IMR-90 (cell line): ENCODE data around the gene DMAC2L. TPM values are rescaled to one million over a fixed set of nuclear protein-coding genes. Genes with fewer than 3 reads are reported as not detected.

Experiments used
- ATAC-seq: fragments of 200-7000 bp; cut with Tn5 transposase; 2 replicates; pipeline ENCODE4 v1.9.1; 2020; ENCODE audit warnings: low read depth, mild to moderate bottlenecking, moderate library complexity
- BruUV-seq: library from RNA; stranded (reverse); fragments of 400-500 nt; replicated peaks from 2 replicates; lab custom pipeline; 2021; lab: Mats Ljungman, UMichigan
- CTCF ChIA-PET: fragments of 300-600 bp; formaldehyde crosslinking; extraction: SDS; loops from one replicate; lab custom pipeline; 2021; ENCODE audit warnings: antibody characterized with exemption; lab: Yijun Ruan, JAX
- POLR2A ChIA-PET: fragments of 300-600 bp; sonication (Branson Sonifier 250); formaldehyde crosslinking; loops from one replicate; lab custom pipeline; 2022; ENCODE audit warnings: antibody characterized with exemption; ENCODE audit not compliant: unreplicated experiment; lab: Charles Lee
- DNase-seq: peaks from one replicate; pipeline ENCODE4 v3.0.0; 2013
- H2AFZ ChIP-seq: replicated peaks from 2 replicates; pipeline ENCODE3; 2013; ENCODE audit warnings: low read length, mild to moderate bottlenecking; ENCODE audit not compliant: poor library complexity
- H2AK5ac ChIP-seq: 2 replicates; pipeline ENCODE4 v1.6.1; 2013; ENCODE audit warnings: low read depth, low read length, inconsistent platforms
- H2AK9ac ChIP-seq: replicated peaks from 2 replicates; pipeline ENCODE3; 2013; ENCODE audit warnings: mild to moderate bottlenecking, low read depth, low read length, moderate library complexity; ENCODE audit not compliant: poor library complexity
- H2BK120ac ChIP-seq: 2 replicates; pipeline ENCODE4 v1.6.1; 2013; ENCODE audit warnings: low read depth, low read length, inconsistent platforms
- H2BK15ac ChIP-seq: 3 replicates; pipeline ENCODE4 v1.6.1; 2013; ENCODE audit warnings: low read depth, low read length, inconsistent platforms
- H2BK20ac ChIP-seq: 2 replicates; pipeline ENCODE4 v1.6.1; 2013; ENCODE audit warnings: low read depth, mild to moderate bottlenecking, inconsistent platforms, low read length, moderate library complexity
- H2BK5ac ChIP-seq: 2 replicates; pipeline ENCODE4 v1.6.1; 2013; ENCODE audit warnings: mild to moderate bottlenecking, low read depth, low read length, inconsistent platforms; ENCODE audit not compliant: poor library complexity, severe bottlenecking
- H3K14ac ChIP-seq: replicated peaks from 2 replicates; pipeline ENCODE4 v1.6.1; 2013; ENCODE audit warnings: low read depth, low read length, inconsistent platforms
- H3K18ac ChIP-seq: 2 replicates; pipeline ENCODE4 v1.6.1; 2013; ENCODE audit warnings: low read depth, low read length, control low read depth
- H3K23ac ChIP-seq: 2 replicates; pipeline ENCODE4 v1.6.1; 2013; ENCODE audit warnings: low read depth, low read length, inconsistent platforms
- H3K27ac ChIP-seq: 2 replicates; pipeline ENCODE4 v1.5.1; 2013; ENCODE audit warnings: mild to moderate bottlenecking, control low read depth, low read length; ENCODE audit not compliant: insufficient read depth
- H3K27me3 ChIP-seq: 2 replicates; pipeline ENCODE4 v1.6.1; 2013; ENCODE audit warnings: low read length; ENCODE audit not compliant: control insufficient read depth, insufficient read depth
- H3K36me3 ChIP-seq: 2 replicates; pipeline ENCODE4 v1.6.1; 2013; ENCODE audit warnings: low read length, mixed read lengths; ENCODE audit not compliant: control insufficient read depth, insufficient read depth
- H3K4ac ChIP-seq: 2 replicates; pipeline ENCODE4 v1.6.1; 2013; ENCODE audit warnings: low read depth, low read length, inconsistent platforms
- H3K4me1 ChIP-seq: 2 replicates; pipeline ENCODE4 v1.6.1; 2013; ENCODE audit warnings: low read length, mixed read lengths; ENCODE audit not compliant: control insufficient read depth, insufficient read depth
- H3K4me2 ChIP-seq: 2 replicates; pipeline ENCODE4 v1.6.1; 2013; ENCODE audit warnings: low read depth, mild to moderate bottlenecking, control low read depth, low read length, moderate library complexity
- H3K4me3 ChIP-seq: 2 replicates; pipeline ENCODE4 v1.5.1; 2013; ENCODE audit warnings: low read depth, mild to moderate bottlenecking, control low read depth, low read length, moderate library complexity; ENCODE audit not compliant: insufficient read depth
- H3K56ac ChIP-seq: 2 replicates; pipeline ENCODE4 v1.6.1; 2013; ENCODE audit warnings: low read length, inconsistent platforms; ENCODE audit not compliant: insufficient read depth; ENCODE audit errors: extremely low read depth
- H3K79me1 ChIP-seq, 2 experiments: 2 replicates each; pipeline ENCODE4 v1.6.1; 2013; ENCODE audit warnings: low read length in 2 of 2, inconsistent platforms in 1 of 2, low read depth in 1 of 2
- H3K9ac ChIP-seq: 2 replicates; pipeline ENCODE4 v1.6.1; 2013; ENCODE audit warnings: low read depth, low read length, control low read depth
- H3K9me1 ChIP-seq: 2 replicates; pipeline ENCODE4 v1.6.1; 2013; ENCODE audit warnings: low read length, inconsistent platforms; ENCODE audit not compliant: insufficient read depth
- H3K9me3 ChIP-seq: 2 replicates; pipeline ENCODE4 v1.6.1; 2013; ENCODE audit warnings: low read length; ENCODE audit not compliant: control insufficient read depth, insufficient read depth
- H4K20me1 ChIP-seq: 2 replicates; pipeline ENCODE4 v1.6.1; 2013; ENCODE audit warnings: low read length, inconsistent platforms; ENCODE audit not compliant: insufficient read depth
- H4K5ac ChIP-seq: 2 replicates; pipeline ENCODE4 v1.6.1; 2013; ENCODE audit warnings: mild to moderate bottlenecking, low read depth, low read length, control low read depth
- H4K8ac ChIP-seq, 2 experiments: 2 replicates each; pipeline ENCODE4 v1.6.1; 2013; ENCODE audit warnings: low read depth in 2 of 2, low read length in 2 of 2, control low read depth in 1 of 2, inconsistent platforms in 1 of 2
- H4K91ac ChIP-seq: 2 replicates; pipeline ENCODE4 v1.6.1; 2013; ENCODE audit warnings: low read depth, low read length, inconsistent platforms; ENCODE audit not compliant: insufficient read depth
- BHLHE40 ChIP-seq: fragments of 150-350 bp; IDR thresholded peaks from 2 replicates; pipeline ENCODE4 v1.6.1; 2016; ENCODE audit warnings: mild to moderate bottlenecking, low read depth, low read length
- CEBPB ChIP-seq: IDR thresholded peaks from 2 replicates; pipeline ENCODE4 v1.6.1; 2012; ENCODE audit warnings: low read depth, low read length, improper control_type of control experiment
- CHD1 ChIP-seq: IDR thresholded peaks from 2 replicates; pipeline ENCODE4 v1.6.1; 2012; ENCODE audit warnings: low read depth, low read length, improper control_type of control experiment
- CTCF ChIP-seq: conservative IDR thresholded peaks from 2 replicates; pipeline ENCODE4 v1.5.1; 2012; ENCODE audit warnings: mild to moderate bottlenecking, low read depth, low read length, improper control_type of control experiment
- ELK1 ChIP-seq: fragments of 150-350 bp; IDR thresholded peaks from 2 replicates; pipeline ENCODE4 v1.6.1; 2016; ENCODE audit warnings: low read depth, mild to moderate bottlenecking, low read length, moderate library complexity, borderline replicate concordance
- FOS ChIP-seq: fragments of 150-350 bp; IDR thresholded peaks from 2 replicates; pipeline ENCODE4 v1.6.1; 2016; ENCODE audit warnings: low read depth, low read length
- MAFK ChIP-seq: IDR thresholded peaks from 2 replicates; pipeline ENCODE4 v1.6.1; 2012; ENCODE audit warnings: low read depth, low read length, improper control_type of control experiment
- MXI1 ChIP-seq: IDR thresholded peaks from 2 replicates; pipeline ENCODE4 v1.6.1; 2012; ENCODE audit warnings: low read depth, mild to moderate bottlenecking, low read length, moderate library complexity, borderline replicate concordance
- NFE2L2 ChIP-seq: fragments of 150-350 bp; IDR thresholded peaks from 2 replicates; pipeline ENCODE4 v1.6.1; 2016; ENCODE audit warnings: low read depth, mild to moderate bottlenecking, low read length
- POLR2A ChIP-seq: IDR thresholded peaks from 2 replicates; pipeline ENCODE4 v1.6.1; 2012; ENCODE audit warnings: mild to moderate bottlenecking, low read depth, low read length
- RCOR1 ChIP-seq: IDR thresholded peaks from 2 replicates; pipeline ENCODE4 v1.6.1; 2012; ENCODE audit warnings: mild to moderate bottlenecking, low read length, improper control_type of control experiment; ENCODE audit not compliant: insufficient replicate concordance
- RFX5 ChIP-seq: IDR thresholded peaks from 2 replicates; pipeline ENCODE4 v1.8.0; 2012; ENCODE audit warnings: low read depth, mild to moderate bottlenecking, low read length, moderate library complexity
- SMC3 ChIP-seq: fragments of 150-350 bp; IDR thresholded peaks from 2 replicates; pipeline ENCODE4 v1.6.1; 2016; ENCODE audit warnings: low read depth, mild to moderate bottlenecking, antibody characterized with exemption, low read length, moderate library complexity
- USF2 ChIP-seq: fragments of 150-350 bp; IDR thresholded peaks from 2 replicates; pipeline ENCODE4 v1.6.1; 2017; ENCODE audit warnings: mild to moderate bottlenecking, antibody characterized with exemption, low read length, low read depth
- WGBS, 2 experiments: methylation state at CpG; one replicate each; pipeline versions ENCODE4 v1.1.5 to v1.1.7; 2013; ENCODE audit warnings: missing lambda C conversion rate in 2 of 2; ENCODE audit not compliant: insufficient read length in 1 of 2; ENCODE audit errors: extremely low coverage in 2 of 2; 5-methylcytosine and 5-hydroxymethylcytosine counted together
- dilution Hi-C: fragments of 300-500 bp; cut with HindIII; formaldehyde crosslinking; loops from one replicate; pipeline ENCODE4 v1.14.3; 2018; ENCODE audit warnings: low sequenced_read_pairs; ENCODE audit not compliant: unreplicated experiment
- in situ Hi-C: fragments of 300-500 bp; cut with MboI; formaldehyde crosslinking; loops from 3 replicates; pipeline ENCODE4 v1.14.3; 2019; ENCODE audit warnings: low sequenced_read_pairs, inconsistent platforms, mixed read lengths
- intact Hi-C: fragments of 100-400 bp; cut with micrococcal nuclease; formaldehyde crosslinking; loops from 2 replicates; pipeline ENCODE4 v1.10.0; 2022
- polyA plus RNA-seq, 3 experiments: library from polyadenylated mRNA; depleted of rRNA; stranded (reverse); fragments of >200 nt; gene quantifications; 2 replicates each; pipeline ENCODE4 v1.2.3, GENCODE V29; 2012; ENCODE audit warnings: low replicate concordance in 1 of 3
- total RNA-seq: library from RNA; depleted of rRNA; stranded (reverse); fragments of >200 nt; gene quantifications from 2 replicates; pipeline ENCODE4 v1.2.3, GENCODE V29; 2012

DMAC2L gene
- total and polyA plus RNA-seq, 2 of the 4 experiments (the other 2 are of a cell fraction) = 5.0 to 6.1 TPM

GRCh38 chr14:50364792-50365191, 52.7 kb downstream of the DMAC2L start:
- Histone ChIP-seq H4K5ac (no peak overlapping the region), H3K36me3 (no peaks in the 10 kb centered on the region), H4K91ac (no peak overlapping the region), H3K9me1 (peaks cover 16% of the 10 kb centered on the region), H2AK5ac (no peak overlapping the region), H2BK120ac (no peak overlapping the region), H2AFZ (no peak overlapping the region), H2BK20ac (no peak overlapping the region), H3K56ac (no peak overlapping the region), H3K4me2 (no peak overlapping the region), H3K14ac (no peak overlapping the region), H3K27ac (no peak overlapping the region), H2AK9ac (no peak overlapping the region), H3K79me1 (no peaks in the 10 kb centered on the region; a peak in 1 of 4 replicates), H3K9ac (no peak overlapping the region), H3K4me3 (no peak overlapping the region), H4K20me1 (no peaks in the 10 kb centered on the region), H2BK5ac (no peak overlapping the region), H3K4me1 (peaks cover 7% of the 10 kb centered on the region), H2BK15ac (no peak overlapping the region), H3K18ac (no peak overlapping the region), H3K23ac (peak overlapping the region; percentile 51; the same call in 1 of the 2 replicates), H3K4ac (no peak overlapping the region), H3K27me3 (no peaks in the 10 kb centered on the region), H4K8ac (no peak overlapping the region), H3K9me3 (no peaks in the 10 kb centered on the region)
- DNase-seq = no peak
- ChIA-PET POLR2A (no interaction called here), CTCF (no interaction called here)
- ATAC-seq = no peak
- dilution Hi-C loops (no loop called here), intact Hi-C loops (no loop called here), in situ Hi-C loops (no loop called here)
- BruUV-seq = no TSS peak
- WGBS, 2 experiments = 100% methylated on average over 1 of the region's 1 CpG; no CpG with 5 or more reads in 1 of the 2 experiments
- TF ChIP-seq CTCF = no peak
- no peak for TF ChIP-seq POLR2A
- no peak for TF ChIP-seq NFE2L2
- TF ChIP-seq ELK1 = no peak
- TF ChIP-seq BHLHE40 = no peak
- no peak for TF ChIP-seq MAFK
- TF ChIP-seq FOS = no peak
- no peak for TF ChIP-seq RCOR1
- TF ChIP-seq SMC3 = no peak
- TF ChIP-seq RFX5 = no peak
- no peak for TF ChIP-seq CHD1
- TF ChIP-seq CEBPB = no peak
- TF ChIP-seq MXI1 = no peak
- no peak for TF ChIP-seq USF2
